ENCODE data around the gene FCN1. TPM values are rescaled to one million over a fixed set of nuclear protein-coding genes. Genes with fewer than 3 reads are reported as not detected.

FCN1 gene
- total and polyA plus RNA-seq, 2 of the 8 experiments (the other 6 are each of a cell fraction or from before 2014, with no cell fraction given), result not detected

DNA sequence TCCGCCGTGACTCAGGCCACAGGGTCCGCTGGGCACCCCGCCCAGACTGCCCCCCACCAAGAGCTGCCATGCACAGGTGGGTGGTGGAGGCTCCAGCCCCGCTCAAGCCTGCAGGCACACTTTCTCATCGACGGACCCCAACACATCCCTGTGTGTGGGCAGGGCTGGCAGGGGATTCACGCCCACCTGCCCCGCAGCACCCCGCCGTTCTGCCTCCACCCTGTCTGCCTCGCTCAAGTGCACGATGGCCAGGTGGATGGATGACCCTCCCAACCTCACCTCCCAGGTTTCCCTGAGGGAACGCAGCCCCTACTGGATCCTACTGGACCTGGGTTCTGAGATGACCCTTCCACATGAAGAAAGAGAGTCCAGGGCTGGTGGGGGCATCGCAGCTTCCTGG lies 26.1 kb upstream of the FCN1 start (continued):
- no peak for TF ChIP-seq KDM5A (IDR thresholded peaks at IDR 0.05; ENCODE audit: low read length)
- no peak for TF ChIP-seq CBX5 (IDR thresholded peaks at IDR 0.05; ENCODE audit: low read depth, low read length)
- TF ChIP-seq SP1 (IDR thresholded peaks at IDR 0.05; ENCODE audit: low read depth, low read length), result no peak
- no peak for TF ChIP-seq TAF1 (IDR thresholded peaks at IDR 0.05; ENCODE audit: low read depth, low read length)
- TF ChIP-seq YY1 (IDR thresholded peaks at IDR 0.05; ENCODE audit: low read depth, low read length), result no peak
- no peak for TF ChIP-seq FOSL1 (IDR thresholded peaks at IDR 0.05; ENCODE audit: insufficient read depth, low read depth, low read length)
- no peak for TF ChIP-seq SRF (IDR thresholded peaks at IDR 0.05; ENCODE audit: low read depth, low read length)
- TF ChIP-seq RBBP5 (IDR thresholded peaks at IDR 0.05; ENCODE audit: borderline replicate concordance, low read depth, low read length), result no peak
- TF ChIP-seq RFX5 (IDR thresholded peaks at IDR 0.05; ENCODE audit: borderline replicate concordance, low read depth, low read length), result no peak

All from H1 (cell line).